ENCODE data around the gene MAP3K21. TPM values are rescaled to one million over a fixed set of nuclear protein-coding genes. Genes with fewer than 3 reads are reported as not detected.

MAP3K21 gene
- total RNA-seq, 1 donor from 2014 or later = 0.67 TPM

DNA sequence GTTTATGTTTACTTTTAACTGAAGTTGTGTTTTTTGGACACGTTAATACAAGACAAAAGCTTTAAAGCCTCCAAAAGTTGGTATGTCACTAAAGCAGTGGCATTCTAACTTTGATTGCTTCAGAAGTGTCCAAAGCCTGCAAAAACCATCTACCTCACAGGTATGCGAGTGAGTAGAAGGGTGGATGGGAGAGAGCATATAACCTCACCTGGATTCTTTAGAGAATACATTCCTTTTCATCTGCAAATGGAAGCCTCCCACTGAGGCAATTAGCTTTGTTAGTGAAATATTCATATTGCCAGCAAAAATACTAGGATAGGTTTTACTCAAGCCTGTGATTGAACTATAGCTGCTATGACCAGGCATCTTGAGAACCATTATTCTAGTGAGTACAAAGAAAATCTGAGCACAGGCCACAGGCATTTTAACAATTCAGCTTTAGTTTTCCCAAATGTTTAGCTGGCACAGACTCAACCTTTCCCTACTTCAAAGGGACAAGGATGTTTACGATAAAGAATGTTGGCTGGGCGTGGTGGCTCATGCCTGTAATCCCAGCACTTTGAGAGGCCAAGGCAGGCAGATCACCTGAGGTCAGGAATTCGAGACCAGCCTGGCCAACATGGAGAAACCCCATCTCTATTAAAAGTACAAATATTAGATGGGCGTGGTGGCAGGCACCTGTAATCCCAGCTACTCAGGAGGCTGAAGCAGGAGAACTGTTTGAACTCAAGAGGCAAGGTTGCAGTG is 39.7 kb downstream of the MAP3K21 start:
- no peak for TF ChIP-seq CTCF (IDR thresholded peaks at IDR 0.05; ENCODE audit: unreplicated experiment)
- H3K27ac Mint-ChIP-seq (ENCODE audit: unreplicated experiment) = no peak overlapping the region
- H3K4me1 Mint-ChIP-seq (ENCODE audit: unreplicated experiment) = no peaks in the 10 kb centered on the region
- no peaks in the 10 kb centered on the region for H3K9me3 Mint-ChIP-seq (ENCODE audit: unreplicated experiment)
- no peaks in the 10 kb centered on the region for H3K36me3 Mint-ChIP-seq (ENCODE audit: low read depth, unreplicated experiment)
- H3K4me3 Mint-ChIP-seq (ENCODE audit: unreplicated experiment) = no peak overlapping the region
- DNase-seq (ENCODE audit: low spot score) = no peak
- H3K27me3 Mint-ChIP-seq (ENCODE audit: unreplicated experiment) = peaks cover 2% of the 10 kb centered on the region

GRCh38 chr1:233368106-233368788 is 40.7 kb downstream of the MAP3K21 start:
- no peaks in the 10 kb centered on the region for H3K9me3 Mint-ChIP-seq (ENCODE audit: unreplicated experiment)
- no peak for TF ChIP-seq CTCF (IDR thresholded peaks at IDR 0.05; ENCODE audit: unreplicated experiment)
- H3K27ac Mint-ChIP-seq (ENCODE audit: unreplicated experiment) = no peak overlapping the region
- DNase-seq (ENCODE audit: low spot score) = no peak
- no peaks in the 10 kb centered on the region for H3K4me1 Mint-ChIP-seq (ENCODE audit: unreplicated experiment)
- H3K4me3 Mint-ChIP-seq (ENCODE audit: unreplicated experiment) = no peak overlapping the region
- peaks cover 2% of the 10 kb centered on the region for H3K27me3 Mint-ChIP-seq (ENCODE audit: unreplicated experiment)
- H3K36me3 Mint-ChIP-seq (ENCODE audit: low read depth, unreplicated experiment) = no peaks in the 10 kb centered on the region

DNA sequence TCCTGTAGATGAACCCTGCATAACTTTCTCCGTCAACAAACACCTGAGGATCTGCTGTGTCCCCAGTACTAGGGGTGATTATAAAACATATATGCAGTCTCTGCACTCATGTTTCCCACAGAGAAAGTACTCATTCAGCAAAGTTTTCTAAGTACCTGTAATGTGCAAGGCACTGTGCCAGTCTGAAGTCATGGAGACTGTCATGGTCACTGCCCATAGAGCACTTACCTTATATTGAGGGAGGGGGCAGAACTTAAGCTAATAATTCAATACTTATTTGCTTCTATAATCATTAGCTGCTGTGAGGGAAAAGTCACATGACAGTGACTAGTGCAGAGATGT is 41.2 kb downstream of the MAP3K21 start:
- Mint-ChIP-seq H3K36me3 (ENCODE audit: low read depth, unreplicated experiment) (no peaks in the 10 kb centered on the region), H3K4me3 (ENCODE audit: unreplicated experiment) (no peak overlapping the region)
- TF ChIP-seq CTCF (IDR thresholded peaks at IDR 0.05; ENCODE audit: unreplicated experiment) = no peak

GRCh38 chr1:233372218-233373120 is 44.9 kb downstream of the MAP3K21 start:
- Mint-ChIP-seq H3K27me3 (ENCODE audit: unreplicated experiment) (peaks cover 2% of the 10 kb centered on the region), H3K4me3 (ENCODE audit: unreplicated experiment) (no peak overlapping the region), H3K27ac (ENCODE audit: unreplicated experiment) (no peak overlapping the region), H3K36me3 (ENCODE audit: low read depth, unreplicated experiment) (no peaks in the 10 kb centered on the region), H3K9me3 (ENCODE audit: unreplicated experiment) (no peaks in the 10 kb centered on the region), H3K4me1 (ENCODE audit: unreplicated experiment) (no peaks in the 10 kb centered on the region)
- no peak for TF ChIP-seq CTCF (IDR thresholded peaks at IDR 0.05; ENCODE audit: unreplicated experiment)
- no peak for DNase-seq (ENCODE audit: low spot score)

More for the DNA sequence above, 41.2 kb downstream of the MAP3K21 start:
- no peaks in the 10 kb centered on the region for H3K4me1 Mint-ChIP-seq (ENCODE audit: unreplicated experiment)
- no peaks in the 10 kb centered on the region for H3K9me3 Mint-ChIP-seq (ENCODE audit: unreplicated experiment)
- no peak overlapping the region for H3K27ac Mint-ChIP-seq (ENCODE audit: unreplicated experiment)
- no peak for DNase-seq (ENCODE audit: low spot score)
- H3K27me3 Mint-ChIP-seq (ENCODE audit: unreplicated experiment) = peaks cover 2% of the 10 kb centered on the region
